Measurements from ENCODE around the gene CACNA1C.

CACNA1C gene

GRCh38 chr12:2636741-2637340, 584.1 kb downstream of the CACNA1C start:
- no peak for FAIRE-seq

- no peak for FAIRE-seq
Measured at GRCh38 chr12:2637371-2637770, 584.6 kb downstream of the CACNA1C start.

GRCh38 chr12:2638273-2639019, 585.7 kb downstream of the CACNA1C start:
- FAIRE-seq: no peak

GRCh38 chr12:2639020-2639298, 586.2 kb downstream of the CACNA1C start:
- FAIRE-seq: no peak

- FAIRE-seq: no peak
Measured at GRCh38 chr12:2640281-2640680, 587.5 kb downstream of the CACNA1C start.

GRCh38 chr12:2640709-2641108, 587.9 kb downstream of the CACNA1C start:
- FAIRE-seq: no peak

- FAIRE-seq: no peak
Measured at GRCh38 chr12:2641207-2641606, 588.4 kb downstream of the CACNA1C start.

GRCh38 chr12:2641761-2642160, 589.0 kb downstream of the CACNA1C start:
- FAIRE-seq: no peak

- no peak for FAIRE-seq
Measured at GRCh38 chr12:2642176-2642892, 589.5 kb downstream of the CACNA1C start.

- no peak for FAIRE-seq
Measured at GRCh38 chr12:2642896-2643425, 590.2 kb downstream of the CACNA1C start.

GRCh38 chr12:2643576-2644135, 590.9 kb downstream of the CACNA1C start:
- no peak for FAIRE-seq

GRCh38 chr12:2644683-2645405, 592.1 kb downstream of the CACNA1C start:
- no peak for FAIRE-seq

GRCh38 chr12:2645460-2645859, 592.7 kb downstream of the CACNA1C start:
- no peak for FAIRE-seq

- no peak for FAIRE-seq
Measured at GRCh38 chr12:2646341-2646740, 593.6 kb downstream of the CACNA1C start.

GRCh38 chr12:2647186-2647585, 594.4 kb downstream of the CACNA1C start:
- no peak for FAIRE-seq

- no peak for FAIRE-seq
Measured at GRCh38 chr12:2648406-2648805, 595.6 kb downstream of the CACNA1C start.

GRCh38 chr12:2649201-2650030, 596.6 kb downstream of the CACNA1C start:
- no peak for FAIRE-seq

- FAIRE-seq: no peak
Measured at GRCh38 chr12:2650261-2651067, 597.7 kb downstream of the CACNA1C start.

- no peak for FAIRE-seq
Measured at GRCh38 chr12:2651068-2651965, 598.5 kb downstream of the CACNA1C start.

- FAIRE-seq: no peak
Measured at GRCh38 chr12:2652011-2652400, 599.2 kb downstream of the CACNA1C start.
